ENCODE results near the gene IL19. TPM values are rescaled to one million over a fixed set of nuclear protein-coding genes. Genes with fewer than 3 reads are reported as not detected.

The IL19 gene
- total and polyA plus RNA-seq, 2 of the 13 experiments (the other 11 are each of a cell fraction or from before 2014, with no cell fraction given): not detected

GRCh38 chr1:206787891-206788290 is 17.3 kb downstream of the IL19 start (continued):
- TF ChIP-seq HHEX (CRISPR knock-in tag; IDR thresholded peaks at IDR 0.05) (no peak), RBM22 (optimal IDR thresholded peaks at IDR 0.05; ENCODE audit: low read length) (no peak)

- ChIA-PET POLR2A (no interaction called here), CTCF (ENCODE audit: low intra/inter-chr PET ratio, low total read pairs) (no interaction called here)
- intact Hi-C loops (cut with micrococcal nuclease; ENCODE audit: unreplicated experiment): no loop called here
- Histone ChIP-seq H2AFZ (ENCODE audit: low read length) (no peak overlapping the region), H3K36me3 (replicated peaks in 1 of 2; ENCODE audit: control insufficient read depth in 1 of 2, insufficient read depth in 2 of 2, low read length in 2 of 2) (no peaks in the 10 kb centered on the region), H3K4me3 (replicated peaks in 1 of 3; ENCODE audit: insufficient read depth in 1 of 3, low read depth in 2 of 3, low read length in 3 of 3) (no peak overlapping the region), H3K79me2 (ENCODE audit: insufficient read depth, low read length) (no peaks in the 10 kb centered on the region), H3K9me3 (ENCODE audit: low read length) (no peaks in the 10 kb centered on the region), H3K4me1 (ENCODE audit: insufficient read depth, low read length) (no peaks in the 10 kb centered on the region), H3K27ac (ENCODE audit: extremely low read length, insufficient read depth, low read length) (no peak overlapping the region), H3K27me3 (ENCODE audit: control insufficient read depth in 1 of 2, insufficient read depth in 2 of 2, low read length in 2 of 2) (peaks cover 3 to 28% of the 10 kb centered on the region in 2 experiments; a peak in 2 of 5 replicates), H4K20me1 (ENCODE audit: insufficient read depth, low read length) (no peaks in the 10 kb centered on the region), H3K9ac (ENCODE audit: insufficient read depth, low read depth, low read length) (no peak overlapping the region), H3K4me2 (ENCODE audit: low read depth, low read length) (no peak overlapping the region)
- DNase-seq (ENCODE audit: low spot score) (no peak), ATAC-seq (no peak), FAIRE-seq (no peak)
- BruUV-seq (replicated peaks): no TSS peak
- 42% methylated on average over 3 of the region's 3 CpGs for WGBS (ENCODE audit: low lambda C conversion rate)
- in situ Hi-C loops (cut with HindIII; ENCODE audit: extremely low pct_ligation_motif_present, low pct_unique_long_range_greater_than_20kb): no loop called here
- TF ChIP-seq NRL (CRISPR knock-in tag; IDR thresholded peaks at IDR 0.05; ENCODE audit: borderline replicate concordance) (no peak), NCOA1 (CRISPR knock-in tag; IDR thresholded peaks at IDR 0.05) (no peak), ZNF564 (CRISPR knock-in tag; IDR thresholded peaks at IDR 0.05) (no peak), SYNCRIP (IDR thresholded peaks at IDR 0.05; ENCODE audit: insufficient read depth, low read depth, low read length) (no peak), MAX (IDR thresholded peaks at IDR 0.05) (no peak), GZF1 (CRISPR knock-in tag; IDR thresholded peaks at IDR 0.05) (no peak), CC2D1A (CRISPR knock-in tag; IDR thresholded peaks at IDR 0.05) (no peak), FLYWCH1 (CRISPR knock-in tag; IDR thresholded peaks at IDR 0.05) (no peak), TAF15 (IDR thresholded peaks at IDR 0.05; ENCODE audit: low read depth, low read length, poor library complexity, severe bottlenecking) (no peak), SP1 (IDR thresholded peaks at IDR 0.05) (no peak), SP1 (CRISPR knock-in tag; IDR thresholded peaks at IDR 0.05) (no peak), DZIP1 (CRISPR knock-in tag; IDR thresholded peaks at IDR 0.05) (no peak), U2AF2 (IDR thresholded peaks at IDR 0.05; ENCODE audit: low read depth, low read length) (no peak), TCF7L2 (IDR thresholded peaks at IDR 0.05; ENCODE audit: low read depth, low read length) (no peak), EHMT2 (IDR thresholded peaks at IDR 0.05; ENCODE audit: borderline replicate concordance, low read depth, low read length) (no peak), ZKSCAN8 (CRISPR knock-in tag; IDR thresholded peaks at IDR 0.05; ENCODE audit: borderline replicate concordance) (no peak), HDAC2 (CRISPR knock-in tag; IDR thresholded peaks at IDR 0.05) (no peak), HBP1 (CRISPR knock-in tag; IDR thresholded peaks at IDR 0.05; ENCODE audit: low read depth) (no peak), ZNF124 (CRISPR knock-in tag; IDR thresholded peaks at IDR 0.05) (no peak)
These were observed 18.0 kb downstream of the IL19 start for GRCh38 chr1:206788487-206789050.
